ENCODE data around the gene EXOC4. TPM values are rescaled to one million over a fixed set of nuclear protein-coding genes. Genes with fewer than 3 reads are reported as not detected.

EXOC4 gene
- total RNA-seq, 4 donors from 2014 or later = 59.2 to 88.7 (median 71.6) TPM

DNA sequence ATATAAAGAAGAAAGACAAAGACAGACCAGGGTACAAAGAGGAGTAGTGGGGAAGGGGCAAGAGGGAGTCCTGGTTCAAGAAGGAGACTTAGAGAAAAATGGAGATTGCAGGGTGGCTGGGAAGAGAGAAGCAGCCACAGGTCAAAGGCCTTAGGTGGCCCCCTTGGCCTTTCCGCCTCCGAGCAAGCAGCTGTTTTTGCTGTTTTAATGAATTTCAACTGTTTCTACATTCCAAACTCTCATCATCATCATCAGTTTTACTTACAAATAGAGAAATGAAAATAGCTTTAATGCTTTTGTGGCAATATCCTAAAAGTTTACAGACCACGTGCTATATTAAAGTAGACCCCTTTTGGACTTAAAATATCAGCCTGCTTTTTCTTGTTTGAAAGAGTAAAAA, 399.7 kb downstream of the EXOC4 start:
- DNase-seq (ENCODE audit: low spot score) (no peak), ATAC-seq (ENCODE audit: low FRiP score) (no peak)
- TF ChIP-seq, protein P1, sequence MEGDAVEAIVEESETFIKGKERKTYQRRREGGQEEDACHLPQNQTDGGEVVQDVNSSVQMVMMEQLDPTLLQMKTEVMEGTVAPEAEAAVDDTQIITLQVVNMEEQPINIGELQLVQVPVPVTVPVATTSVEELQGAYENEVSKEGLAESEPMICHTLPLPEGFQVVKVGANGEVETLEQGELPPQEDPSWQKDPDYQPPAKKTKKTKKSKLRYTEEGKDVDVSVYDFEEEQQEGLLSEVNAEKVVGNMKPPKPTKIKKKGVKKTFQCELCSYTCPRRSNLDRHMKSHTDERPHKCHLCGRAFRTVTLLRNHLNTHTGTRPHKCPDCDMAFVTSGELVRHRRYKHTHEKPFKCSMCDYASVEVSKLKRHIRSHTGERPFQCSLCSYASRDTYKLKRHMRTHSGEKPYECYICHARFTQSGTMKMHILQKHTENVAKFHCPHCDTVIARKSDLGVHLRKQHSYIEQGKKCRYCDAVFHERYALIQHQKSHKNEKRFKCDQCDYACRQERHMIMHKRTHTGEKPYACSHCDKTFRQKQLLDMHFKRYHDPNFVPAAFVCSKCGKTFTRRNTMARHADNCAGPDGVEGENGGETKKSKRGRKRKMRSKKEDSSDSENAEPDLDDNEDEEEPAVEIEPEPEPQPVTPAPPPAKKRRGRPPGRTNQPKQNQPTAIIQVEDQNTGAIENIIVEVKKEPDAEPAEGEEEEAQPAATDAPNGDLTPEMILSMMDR (IDR thresholded peaks at IDR 0.05) = no peak

DNA sequence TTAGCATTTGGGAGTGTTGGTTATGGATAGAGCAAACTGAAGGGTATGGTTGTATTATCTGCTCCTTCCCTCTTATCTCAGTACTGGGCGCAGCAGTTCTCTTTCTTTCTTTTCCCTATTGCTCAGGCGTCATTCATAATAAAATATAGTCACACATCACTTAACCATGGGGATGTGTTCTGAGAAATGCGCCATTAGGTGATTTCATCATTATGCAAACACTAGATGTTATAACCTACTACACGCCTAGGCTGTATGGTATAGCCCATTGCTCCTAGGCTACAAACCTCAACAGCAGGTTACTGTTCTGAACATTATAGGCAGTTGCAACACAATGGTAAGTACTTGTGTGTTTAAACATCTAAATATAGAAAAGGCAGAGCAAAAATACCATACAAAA, 401.7 kb downstream of the EXOC4 start:
- DNase-seq (ENCODE audit: low spot score) (no peak), ATAC-seq (ENCODE audit: low FRiP score) (no peak)
- TF ChIP-seq, protein P1 (IDR thresholded peaks at IDR 0.05) = no peak

DNA sequence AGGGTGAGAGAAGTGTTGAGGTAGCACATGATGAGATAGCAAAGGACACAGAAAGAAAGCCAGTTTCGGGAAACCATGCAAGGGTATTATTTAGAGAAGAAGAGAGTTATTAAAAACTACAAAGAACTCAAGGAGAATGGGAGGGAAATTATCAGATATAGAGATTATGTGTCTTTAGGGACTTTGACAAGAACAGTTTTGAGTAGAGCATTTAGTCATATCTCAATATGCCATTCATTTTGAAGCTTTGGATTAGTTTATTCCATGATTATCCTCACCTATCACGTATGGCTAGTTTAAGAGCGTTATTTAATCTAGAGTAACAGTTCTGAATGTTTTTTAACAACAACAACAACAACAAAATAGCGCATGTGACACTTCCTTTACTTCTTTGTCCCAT, 409.4 kb downstream of the EXOC4 start:
- TF ChIP-seq, protein P1 (IDR thresholded peaks at IDR 0.05) = no peak
- ATAC-seq (ENCODE audit: low FRiP score) (no peak), DNase-seq (ENCODE audit: low spot score) (no peak)

DNA sequence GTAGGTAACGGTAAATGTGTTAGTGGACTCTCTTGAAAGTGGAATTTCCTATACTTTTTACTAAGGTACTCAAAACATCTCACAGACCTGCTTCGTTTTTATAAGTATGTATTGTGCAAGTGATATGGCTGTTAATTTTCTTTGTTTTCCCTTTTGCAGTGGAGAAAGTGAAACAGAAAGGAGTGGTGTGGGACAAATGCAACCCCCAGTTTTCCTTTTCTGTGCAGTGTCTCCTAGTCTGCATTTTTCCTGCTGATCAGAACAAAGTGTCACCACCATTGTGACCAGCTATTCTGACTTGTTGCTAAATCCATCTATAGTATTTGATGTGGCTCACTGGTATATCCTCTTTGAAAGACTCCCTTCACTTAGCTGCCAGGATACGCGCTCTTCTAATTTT, 410.0 kb downstream of the EXOC4 start:
- DNase-seq (ENCODE audit: low spot score) (no peak), ATAC-seq (ENCODE audit: low FRiP score) (no peak)
- TF ChIP-seq, protein P1 (IDR thresholded peaks at IDR 0.05) = no peak

DNA sequence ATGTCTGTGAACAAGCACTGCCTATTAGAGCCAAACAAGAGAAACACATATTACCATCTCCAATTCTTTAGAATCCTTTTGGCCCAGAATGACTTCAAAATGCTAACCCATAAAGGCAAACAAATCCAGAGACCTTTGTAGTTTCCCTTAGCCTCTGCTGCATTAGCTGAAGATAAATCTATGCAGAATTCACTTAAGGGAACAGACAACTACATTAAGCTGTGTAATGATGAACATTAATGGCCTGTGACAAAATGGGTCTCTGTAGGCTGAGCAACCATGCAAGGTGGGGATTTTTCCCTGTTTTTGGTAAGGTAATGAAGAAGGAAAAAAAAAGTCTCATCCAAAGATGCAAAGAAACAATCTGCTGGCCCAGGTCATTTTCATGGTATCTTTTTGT, 411.6 kb downstream of the EXOC4 start:
- TF ChIP-seq, protein P1 (IDR thresholded peaks at IDR 0.05) = no peak
- no peak for DNase-seq (ENCODE audit: low spot score)
- ATAC-seq (ENCODE audit: low FRiP score) = no peak

DNA sequence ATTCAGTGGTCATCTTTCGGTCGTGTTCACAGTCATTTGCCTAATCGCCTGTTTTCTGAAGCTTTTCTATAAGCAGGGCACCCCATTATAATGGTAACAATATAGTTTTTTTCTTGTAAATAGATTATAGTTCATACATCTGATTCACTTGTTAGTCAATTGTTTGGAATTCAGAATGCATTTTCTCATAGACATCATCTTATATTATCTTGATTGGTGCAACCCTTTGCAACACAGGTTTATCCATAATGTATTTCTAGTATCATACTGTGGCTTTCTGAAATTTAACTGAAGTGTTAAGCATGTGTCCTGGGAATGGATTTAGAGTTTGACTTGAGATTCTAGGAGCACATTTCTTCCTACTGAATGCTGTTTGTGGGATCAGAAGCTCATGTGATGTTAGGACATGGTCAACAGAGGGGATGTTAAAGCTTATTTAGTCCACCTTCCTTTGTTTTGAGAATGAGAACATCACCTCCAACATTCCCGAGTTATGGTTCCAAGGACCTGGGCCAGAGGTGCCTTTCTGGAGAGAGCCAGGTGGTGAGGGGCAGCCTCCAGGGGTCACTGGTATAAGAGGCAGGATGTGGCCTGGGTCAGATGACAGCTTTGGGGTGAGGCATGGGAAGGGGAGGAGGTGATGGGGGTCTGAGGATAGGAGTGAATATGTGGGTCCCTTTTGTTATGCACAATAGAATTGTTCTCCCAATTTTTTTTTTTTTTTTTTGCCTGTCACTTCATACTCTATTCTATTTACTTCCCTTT, 415.6 kb downstream of the EXOC4 start:
- TF ChIP-seq, protein P1 (IDR thresholded peaks at IDR 0.05) = no peak
- ATAC-seq (ENCODE audit: low FRiP score) (no peak), DNase-seq (ENCODE audit: low spot score) (no peak)

DNA sequence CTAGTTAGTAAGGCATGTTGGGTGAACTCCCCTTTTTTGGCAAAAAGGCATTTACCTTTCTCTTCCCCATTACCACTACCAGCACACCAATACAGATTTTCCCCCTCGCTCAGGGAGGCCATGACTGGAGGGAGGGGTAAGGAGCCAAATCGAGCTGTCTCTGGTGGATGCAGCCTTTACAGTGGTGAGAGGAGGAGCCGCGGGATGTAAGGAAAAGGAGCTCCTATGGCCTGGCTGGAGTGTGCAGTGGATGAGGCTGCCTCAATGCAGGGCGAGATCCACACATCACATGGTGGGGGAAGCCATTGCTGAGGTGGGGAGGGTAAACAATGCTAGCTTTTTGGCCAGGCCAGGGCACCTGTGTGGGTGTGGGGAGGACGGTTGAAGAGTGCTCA, 416.2 kb downstream of the EXOC4 start:
- TF ChIP-seq, protein P1 (IDR thresholded peaks at IDR 0.05) = no peak

More for the DNA sequence above, 416.2 kb downstream of the EXOC4 start:
- ATAC-seq (ENCODE audit: low FRiP score) = no peak
- DNase-seq (ENCODE audit: low spot score) = no peak

Data from omental fat pad (tissue), 4 donors.